Upper lobe of right lung (tissue), 1 donor: Measurements from ENCODE around the gene FBXO44. TPM values are rescaled to one million over a fixed set of nuclear protein-coding genes. Genes with fewer than 3 reads are reported as not detected.

Experiments used
- ATAC-seq: fragments of 200-7000 bp; cut with Tn5 transposase; one replicate; pipeline ENCODE4 v1.9.1; 2020; ENCODE audit warnings: mild to moderate bottlenecking, moderate library complexity
- DNase-seq: peaks from one replicate; pipeline ENCODE4 v3.0.0-alpha.2; 2020
- H3K27ac ChIP-seq: fragments of 200-600 bp; one replicate; pipeline ENCODE4 v1.8.0; 2022
- H3K27me3 ChIP-seq: fragments of 200-600 bp; one replicate; pipeline ENCODE4 v1.8.0; 2022; ENCODE audit warnings: mild to moderate bottlenecking
- H3K36me3 ChIP-seq: fragments of 200-600 bp; one replicate; pipeline ENCODE4 v1.8.0; 2022
- H3K4me1 ChIP-seq: fragments of 200-600 bp; one replicate; pipeline ENCODE4 v1.8.0; 2022
- H3K4me3 ChIP-seq: fragments of 200-600 bp; one replicate; pipeline ENCODE4 v1.8.0; 2022; ENCODE audit warnings: mild to moderate bottlenecking
- H3K9me3 ChIP-seq: fragments of 200-600 bp; one replicate; pipeline ENCODE4 v1.8.0; 2022
- CTCF ChIP-seq: fragments of 200-600 bp; IDR thresholded peaks from one replicate; pipeline ENCODE4 v1.8.0; 2022; ENCODE audit warnings: antibody characterized with exemption
- intact Hi-C: fragments of 100-400 bp; cut with DNase I; formaldehyde crosslinking; loops from one replicate; pipeline ENCODE4 v1.11.0; 2022
- total RNA-seq: library from RNA; stranded (reverse); fragmentation: NEBNext Ultra II Directional; extraction: Animal tissue kit (Norgen Biotek cat#: 25700); gene quantifications from one replicate; pipeline ENCODE4 v1.2.1, GENCODE V29; 2021
- donor health status: DM: no; HTN: yes; CAD: no; lungs with severe emphysema.

The FBXO44 gene
- total RNA-seq, 1 donor from 2014 or later = 19.8 TPM

DNA sequence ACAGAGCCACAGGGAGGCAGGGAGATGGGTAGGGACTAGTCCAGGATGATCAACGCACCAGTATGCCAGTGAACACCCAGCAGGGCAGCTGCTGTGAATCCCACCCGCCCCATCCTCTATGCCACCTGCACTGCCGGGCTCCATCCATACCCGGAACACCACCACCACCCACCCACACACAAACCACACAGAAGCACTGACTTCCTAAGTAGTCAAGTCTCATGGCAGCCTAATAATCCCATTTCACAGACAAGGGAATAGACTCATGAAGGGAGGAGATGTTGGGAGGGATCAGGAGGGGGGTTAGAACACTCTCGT is 43.2 kb downstream of the FBXO44 start:
- TF ChIP-seq CTCF = no peak
- Histone ChIP-seq H3K4me1 (peaks cover 2% of the 10 kb centered on the region), H3K27me3 (peaks cover 30% of the 10 kb centered on the region), H3K4me3 (no peak overlapping the region), H3K9me3 (no peaks in the 10 kb centered on the region), H3K36me3 (no peaks in the 10 kb centered on the region), H3K27ac (no peak overlapping the region)
- intact Hi-C loops = no loop called here
- no peak for DNase-seq
- no peak for ATAC-seq

- no peaks in the 10 kb centered on the region for H3K9me3 ChIP-seq
- H3K4me1 ChIP-seq = no peaks in the 10 kb centered on the region
- H3K27ac ChIP-seq = no peak overlapping the region
- ATAC-seq (no peak), DNase-seq (no peak)
- intact Hi-C loops = no loop called here
- no peaks in the 10 kb centered on the region for H3K36me3 ChIP-seq
- no peak overlapping the region for H3K4me3 ChIP-seq
- TF ChIP-seq CTCF = no peak
- peaks cover 33% of the 10 kb centered on the region for H3K27me3 ChIP-seq
Observed at GRCh38 chr1:11700601-11701467, 46.2 kb downstream of the FBXO44 start.

DNA sequence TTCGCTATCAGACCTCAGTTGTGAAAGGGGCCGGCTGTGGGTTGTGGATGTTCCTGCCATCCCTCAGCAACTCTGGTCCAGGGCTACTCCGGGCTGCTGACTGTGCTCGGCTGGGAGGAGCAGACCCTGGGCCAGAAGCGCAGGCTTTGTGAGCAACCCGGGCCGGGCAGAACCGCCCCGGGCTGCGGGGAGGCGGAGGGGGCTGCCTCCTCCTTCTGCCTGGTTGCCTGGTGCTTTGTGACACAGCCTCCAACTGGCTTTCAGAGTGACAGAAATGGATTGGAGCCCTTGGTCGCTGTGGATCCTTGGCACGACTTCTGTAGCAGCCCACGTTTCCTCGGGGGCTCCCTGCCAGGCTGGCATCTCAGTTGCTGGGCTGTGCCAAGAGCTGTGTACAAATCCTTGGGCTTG is 46.9 kb downstream of the FBXO44 start:
- Histone ChIP-seq H3K9me3 (no peaks in the 10 kb centered on the region), H3K4me1 (no peaks in the 10 kb centered on the region), H3K27me3 (peaks cover 33% of the 10 kb centered on the region), H3K4me3 (no peak overlapping the region), H3K36me3 (no peaks in the 10 kb centered on the region), H3K27ac (no peak overlapping the region)
- intact Hi-C loops = no loop called here
- DNase-seq (no peak), ATAC-seq (no peak)
- no peak for TF ChIP-seq CTCF

DNA sequence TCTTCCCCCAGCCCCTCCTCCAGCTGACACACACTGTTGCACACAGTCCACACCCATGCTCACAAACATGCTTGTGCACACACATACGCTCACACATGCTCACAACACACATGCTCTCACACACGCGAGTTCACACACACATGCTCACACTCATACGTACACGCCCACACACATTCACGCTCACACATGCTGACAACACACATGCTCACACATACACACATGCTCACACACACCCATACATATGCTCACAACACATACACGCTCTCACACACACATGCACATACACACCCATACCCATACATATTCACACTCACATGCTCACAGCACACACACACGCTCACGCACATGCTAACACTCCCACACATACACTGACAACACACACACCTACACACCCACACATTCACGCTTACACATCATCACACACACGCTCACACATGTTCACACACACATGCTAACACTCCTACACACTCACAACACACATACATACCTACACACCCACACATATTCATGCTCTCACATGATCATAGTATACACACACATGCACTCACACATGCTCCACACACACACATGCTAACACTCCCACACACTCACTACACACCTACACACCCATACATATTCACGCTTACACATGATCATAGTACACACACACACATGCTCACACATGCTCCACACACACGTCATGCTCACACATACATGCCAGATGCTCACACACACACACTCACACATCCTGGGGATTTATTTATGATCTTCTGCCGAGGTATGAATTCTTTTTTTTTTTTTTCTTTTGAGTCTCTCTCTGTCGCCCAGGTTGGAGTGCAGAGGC is 47.5 kb downstream of the FBXO44 start:
- Histone ChIP-seq H3K4me3 (no peak overlapping the region), H3K27me3 (peaks cover 33% of the 10 kb centered on the region)
- intact Hi-C loops = no loop called here

More for the DNA sequence above, 47.5 kb downstream of the FBXO44 start:
- H3K27ac ChIP-seq = no peak overlapping the region
- no peak for TF ChIP-seq CTCF
- no peak for ATAC-seq
- DNase-seq = no peak
- no peaks in the 10 kb centered on the region for H3K4me1 ChIP-seq
- no peaks in the 10 kb centered on the region for H3K36me3 ChIP-seq
- no peaks in the 10 kb centered on the region for H3K9me3 ChIP-seq
